Stomach smooth muscle (tissue), 2 donors: Measurements from ENCODE around the gene FCN3.

Experiments
- H3K27ac ChIP-seq: one replicate; pipeline ENCODE4 v1.7.0; 2013; ENCODE audit warnings: mild to moderate bottlenecking, low read length, inconsistent platforms
- H3K27me3 ChIP-seq, 2 donors: one replicate each; pipeline ENCODE4 v1.7.0; 2013; ENCODE audit warnings: low read length in 2 of 2; ENCODE audit not compliant: insufficient read depth in 2 of 2, control insufficient read depth in 1 of 2
- H3K36me3 ChIP-seq, 2 donors: one replicate each; pipeline ENCODE4 v1.7.0; 2013; ENCODE audit warnings: low read length in 2 of 2; ENCODE audit not compliant: control insufficient read depth in 2 of 2, insufficient read depth in 2 of 2
- H3K4me1 ChIP-seq: one replicate; pipeline ENCODE4 v1.7.0; 2013; ENCODE audit warnings: low read length; ENCODE audit not compliant: control insufficient read depth, insufficient read depth
- H3K4me3 ChIP-seq, 2 donors: one replicate each; pipeline ENCODE4 v1.7.0; 2013; ENCODE audit warnings: low read length in 2 of 2
- H3K9ac ChIP-seq, 2 donors: one replicate each; pipeline ENCODE4 v1.7.0; 2013; ENCODE audit warnings: low read length in 2 of 2, mild to moderate bottlenecking in 1 of 2
- H3K9me3 ChIP-seq, 2 donors: one replicate each; pipeline ENCODE4 v1.7.0; 2013; ENCODE audit warnings: low read length in 2 of 2; ENCODE audit not compliant: control insufficient read depth in 2 of 2
- donor health status: healthy.
- donor health status: Pancreatic carcinoma.

FCN3 gene

DNA sequence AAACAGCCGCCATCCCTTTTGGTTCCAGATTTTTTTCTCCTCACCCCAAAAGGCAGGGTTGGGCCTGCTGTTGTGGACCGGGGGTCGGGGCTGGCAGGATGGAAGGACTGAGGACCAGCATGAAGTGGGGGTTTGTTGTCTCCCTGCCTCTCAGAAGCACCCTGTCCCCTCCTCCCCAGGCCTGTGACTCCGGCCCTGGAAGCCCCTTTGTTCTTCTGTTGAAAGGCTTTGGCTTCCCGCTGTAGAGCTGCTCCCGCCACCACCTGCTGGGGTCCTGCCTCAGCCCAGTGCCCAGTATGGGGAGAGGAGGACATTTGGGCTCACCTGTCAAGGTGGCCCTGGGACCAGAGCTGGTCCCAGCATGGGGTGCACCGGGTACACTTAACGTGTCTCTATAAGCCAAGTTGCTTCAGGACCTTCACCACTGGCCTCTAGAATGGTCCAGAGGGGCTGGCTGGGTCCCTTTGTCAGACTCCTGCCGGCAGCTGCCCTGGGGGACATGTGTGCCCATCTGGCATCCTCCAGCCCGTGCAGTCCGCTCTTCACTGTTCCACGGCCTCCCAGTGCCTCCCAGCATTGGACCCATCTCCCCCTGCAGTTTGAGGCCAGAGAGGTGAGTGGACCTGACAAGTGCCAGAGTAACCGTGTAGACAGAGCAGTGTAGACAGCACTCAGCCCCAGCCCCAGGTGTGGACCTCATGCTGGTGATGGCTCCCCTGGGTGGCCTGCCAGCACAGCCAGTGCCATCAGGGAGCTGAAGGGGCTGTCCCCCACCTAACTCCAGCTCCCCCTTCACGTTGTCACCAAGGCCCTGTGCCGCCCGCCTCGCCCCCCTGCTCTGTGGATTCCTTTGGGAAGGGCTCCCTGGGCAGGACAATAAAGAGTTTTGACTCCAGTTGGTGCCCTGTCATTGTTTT is 38.9 kb downstream of the FCN3 start:
- Histone ChIP-seq H3K9ac (no peak overlapping the region), H3K36me3 (peaks cover 44 to 51% of the 10 kb centered on the region in 2 donors), H3K4me1 (no peaks in the 10 kb centered on the region), H3K4me3 (no peak overlapping the region), H3K27ac (no peak overlapping the region), H3K9me3 (no peaks in the 10 kb centered on the region), H3K27me3 (no peaks in the 10 kb centered on the region)

DNA sequence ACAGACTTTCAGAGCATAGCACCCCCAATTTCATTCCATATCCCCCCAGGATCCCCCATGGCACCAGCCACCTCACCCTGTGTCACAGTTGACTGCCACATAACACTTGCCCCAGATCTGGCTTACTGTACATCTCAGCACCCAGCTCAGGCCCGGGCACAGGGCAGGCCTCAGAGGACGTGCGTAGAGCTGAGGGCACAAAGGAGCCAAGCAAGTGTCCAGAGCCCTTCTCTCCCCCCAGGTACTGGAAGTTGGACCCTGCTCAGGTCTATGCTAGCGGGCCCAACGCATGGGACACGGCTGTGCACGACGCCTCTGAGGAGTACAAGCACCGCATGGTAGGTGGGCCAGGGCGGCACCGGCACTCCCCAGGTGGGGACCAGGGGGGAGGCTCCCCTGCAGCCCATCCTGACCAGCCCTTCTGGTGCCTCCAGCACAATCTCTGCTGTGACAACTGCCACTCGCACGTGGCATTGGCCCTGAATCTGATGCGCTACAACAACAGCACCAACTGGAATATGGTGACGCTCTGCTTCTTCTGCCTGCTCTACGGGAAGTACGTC is 40.8 kb downstream of the FCN3 start:
- no peaks in the 10 kb centered on the region for H3K27me3 ChIP-seq
- H3K27ac ChIP-seq, result no peak overlapping the region
- H3K4me3 ChIP-seq, result no peak overlapping the region
- H3K4me1 ChIP-seq, result no peaks in the 10 kb centered on the region
- H3K36me3 ChIP-seq, result peaks cover 49 to 53% of the 10 kb centered on the region in 2 donors
- no peaks in the 10 kb centered on the region for H3K9me3 ChIP-seq
- H3K9ac ChIP-seq, result no peak overlapping the region

DNA sequence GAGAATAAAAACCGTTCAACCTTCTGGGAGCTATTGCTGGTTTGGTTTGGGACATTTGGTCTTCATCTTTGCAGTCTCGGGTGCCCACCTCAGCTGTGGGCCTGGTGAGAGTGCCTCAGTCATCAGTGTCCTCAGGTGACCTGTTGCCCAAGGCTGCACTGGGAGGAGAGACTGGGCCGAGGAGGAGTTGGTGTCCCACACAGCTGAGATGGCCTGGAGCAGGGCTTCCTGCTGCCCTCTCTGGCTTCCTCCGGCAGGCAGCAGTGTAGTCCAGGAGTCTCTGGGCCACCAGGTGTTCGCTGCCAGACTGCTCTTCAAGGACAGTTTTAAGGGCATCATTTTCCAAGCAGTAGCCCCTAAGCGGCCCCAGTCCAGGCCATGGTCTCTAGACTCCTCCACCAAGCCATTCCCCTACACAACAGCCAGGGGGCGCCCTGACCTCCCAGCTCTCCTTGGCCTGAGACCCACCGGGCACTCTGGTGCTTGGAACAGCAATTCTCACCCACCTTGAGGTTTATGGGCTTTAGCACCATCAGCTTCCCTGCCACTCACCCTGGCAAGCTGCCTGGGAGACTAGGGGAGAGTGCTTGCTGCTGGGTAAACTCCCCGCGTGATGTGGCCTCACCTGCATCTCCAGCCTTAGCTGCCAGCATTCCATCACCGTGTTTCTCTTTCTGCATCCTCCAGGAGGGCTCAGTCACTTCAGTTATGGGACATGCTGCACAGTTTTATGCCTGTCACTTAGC is 41.9 kb downstream of the FCN3 start:
- peak overlapping the region in 1 of 2 donors; percentile 21 for H3K9ac ChIP-seq
- no peaks in the 10 kb centered on the region for H3K27me3 ChIP-seq
- peaks cover 2% of the 10 kb centered on the region for H3K4me1 ChIP-seq
- peaks cover 49 to 58% of the 10 kb centered on the region in 2 donors for H3K36me3 ChIP-seq
- H3K9me3 ChIP-seq, result no peaks in the 10 kb centered on the region
- H3K4me3 ChIP-seq, result no peak overlapping the region
- no peak overlapping the region for H3K27ac ChIP-seq

DNA sequence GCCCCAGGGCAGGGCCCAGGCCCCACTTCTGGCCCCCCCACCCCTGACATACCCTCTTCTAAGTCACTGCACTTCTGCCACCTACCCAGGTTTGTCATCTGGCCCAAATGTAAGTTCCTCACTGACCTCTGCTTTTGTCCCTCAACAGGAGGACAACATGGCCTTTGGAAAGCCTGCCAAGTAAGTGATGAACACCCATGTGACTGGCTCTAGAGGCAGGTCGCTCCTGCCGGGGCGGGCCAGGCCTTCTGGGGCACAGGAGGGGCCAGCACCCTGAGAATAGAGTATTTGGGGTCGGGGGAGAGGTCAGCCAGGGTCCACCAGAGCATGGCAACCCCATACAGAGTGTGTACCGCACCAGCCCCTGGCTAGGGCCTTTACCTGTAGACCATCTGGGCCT is 42.7 kb downstream of the FCN3 start:
- Histone ChIP-seq H3K36me3 (peaks cover 50 to 61% of the 10 kb centered on the region in 2 donors), H3K27me3 (no peaks in the 10 kb centered on the region), H3K9ac (no peak overlapping the region), H3K4me3 (no peak overlapping the region), H3K9me3 (no peaks in the 10 kb centered on the region), H3K27ac (no peak overlapping the region), H3K4me1 (peaks cover 2% of the 10 kb centered on the region)

DNA sequence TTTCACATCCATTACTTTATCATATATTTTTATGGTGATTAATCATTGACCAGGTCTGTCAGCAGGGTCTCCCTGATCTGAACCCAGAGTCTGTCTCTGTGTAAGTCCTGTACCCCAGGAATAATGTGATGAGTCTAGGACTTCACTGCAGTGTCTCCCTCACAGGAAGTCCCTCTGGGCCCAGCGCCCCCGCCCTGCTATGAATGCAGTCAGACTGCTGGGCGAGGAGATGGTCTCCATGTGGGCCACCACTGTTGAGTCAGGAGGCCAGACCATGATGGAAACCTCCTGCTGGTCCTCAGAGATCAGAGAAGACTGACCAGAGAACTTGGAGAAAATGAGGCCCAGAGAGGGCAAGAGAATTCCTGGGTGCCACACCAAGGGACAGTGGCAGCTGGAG is 43.2 kb downstream of the FCN3 start:
- Histone ChIP-seq H3K27me3 (no peaks in the 10 kb centered on the region), H3K9me3 (no peaks in the 10 kb centered on the region), H3K27ac (no peak overlapping the region), H3K36me3 (peaks cover 48 to 61% of the 10 kb centered on the region in 2 donors), H3K9ac (no peak overlapping the region), H3K4me3 (no peak overlapping the region), H3K4me1 (peaks cover 4% of the 10 kb centered on the region)

DNA sequence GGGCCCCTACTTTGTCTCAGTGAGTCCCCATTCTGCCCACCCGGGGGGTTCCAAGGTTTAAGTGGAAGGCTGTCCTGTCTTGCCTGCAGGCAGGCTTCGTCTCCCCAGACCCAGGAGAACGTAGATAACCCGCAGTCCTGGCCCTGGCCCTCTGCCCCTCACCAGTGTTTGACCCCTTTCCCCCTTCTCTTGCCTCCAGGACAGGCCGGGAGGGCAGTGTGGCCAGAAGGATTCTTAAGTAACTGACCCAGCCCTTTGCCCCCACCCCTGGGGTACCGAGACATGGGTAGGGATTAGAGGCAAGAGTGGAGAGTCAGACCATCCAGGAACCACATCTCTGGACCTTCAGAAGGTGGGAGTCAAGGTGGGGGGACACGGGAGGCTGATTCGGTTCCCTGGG is 43.8 kb downstream of the FCN3 start:
- Histone ChIP-seq H3K9me3 (no peaks in the 10 kb centered on the region), H3K36me3 (peaks cover 45 to 57% of the 10 kb centered on the region in 2 donors), H3K9ac (no peak overlapping the region), H3K4me1 (peaks cover 7% of the 10 kb centered on the region), H3K4me3 (no peak overlapping the region), H3K27me3 (no peaks in the 10 kb centered on the region), H3K27ac (no peak overlapping the region)

DNA sequence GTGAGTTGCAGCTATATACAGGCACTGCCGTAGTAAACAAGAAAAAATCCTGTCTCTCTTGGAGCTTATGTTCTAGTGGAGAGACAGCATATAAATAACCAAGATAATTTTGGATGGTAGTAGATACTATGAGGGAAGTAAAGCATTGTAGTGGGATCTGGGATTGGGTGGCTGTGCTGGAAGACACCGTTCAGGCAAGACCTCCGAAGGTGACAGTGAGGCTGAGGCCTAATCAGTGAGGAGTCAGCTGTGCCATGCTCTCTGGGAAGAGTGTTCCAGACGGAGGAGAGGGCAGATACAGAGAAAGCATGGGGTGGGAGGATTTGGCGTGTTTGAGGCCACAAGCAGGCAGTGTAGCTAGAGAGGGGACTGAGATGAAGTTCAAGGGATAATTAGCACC is 46.7 kb downstream of the FCN3 start:
- Histone ChIP-seq H3K27ac (no peak overlapping the region), H3K4me3 (no peak overlapping the region), H3K4me1 (peaks cover 15% of the 10 kb centered on the region), H3K9me3 (no peaks in the 10 kb centered on the region), H3K36me3 (peaks cover 31 to 44% of the 10 kb centered on the region in 2 donors), H3K9ac (no peak overlapping the region), H3K27me3 (no peaks in the 10 kb centered on the region)

DNA sequence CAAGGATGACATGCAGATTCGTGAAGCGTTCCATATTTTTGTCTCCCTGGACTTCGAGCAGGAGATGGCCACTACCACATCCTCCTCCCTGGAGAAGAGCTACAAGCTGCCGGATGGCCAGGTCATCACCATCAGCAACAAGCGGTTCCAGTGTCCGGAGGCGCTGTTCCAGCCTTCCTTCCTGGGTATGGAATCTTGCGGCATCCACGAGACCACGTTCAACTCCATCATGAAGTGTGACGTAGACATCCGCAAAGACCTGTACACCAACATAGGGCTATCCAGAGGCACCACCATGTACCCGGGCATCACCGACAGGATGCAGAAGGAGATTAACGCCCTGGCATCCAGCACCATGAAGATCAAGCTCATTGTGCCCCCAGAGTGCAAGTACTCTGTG is 49.3 kb downstream of the FCN3 start:
- H3K4me3 ChIP-seq, result no peak overlapping the region
- H3K9me3 ChIP-seq, result no peaks in the 10 kb centered on the region
- peaks cover 29% of the 10 kb centered on the region for H3K4me1 ChIP-seq
- peaks cover 0 to 2% of the 10 kb centered on the region in 2 donors for H3K27me3 ChIP-seq
- peaks cover 19 to 31% of the 10 kb centered on the region in 2 donors for H3K36me3 ChIP-seq
- H3K9ac ChIP-seq, result no peak overlapping the region
- no peak overlapping the region for H3K27ac ChIP-seq

DNA sequence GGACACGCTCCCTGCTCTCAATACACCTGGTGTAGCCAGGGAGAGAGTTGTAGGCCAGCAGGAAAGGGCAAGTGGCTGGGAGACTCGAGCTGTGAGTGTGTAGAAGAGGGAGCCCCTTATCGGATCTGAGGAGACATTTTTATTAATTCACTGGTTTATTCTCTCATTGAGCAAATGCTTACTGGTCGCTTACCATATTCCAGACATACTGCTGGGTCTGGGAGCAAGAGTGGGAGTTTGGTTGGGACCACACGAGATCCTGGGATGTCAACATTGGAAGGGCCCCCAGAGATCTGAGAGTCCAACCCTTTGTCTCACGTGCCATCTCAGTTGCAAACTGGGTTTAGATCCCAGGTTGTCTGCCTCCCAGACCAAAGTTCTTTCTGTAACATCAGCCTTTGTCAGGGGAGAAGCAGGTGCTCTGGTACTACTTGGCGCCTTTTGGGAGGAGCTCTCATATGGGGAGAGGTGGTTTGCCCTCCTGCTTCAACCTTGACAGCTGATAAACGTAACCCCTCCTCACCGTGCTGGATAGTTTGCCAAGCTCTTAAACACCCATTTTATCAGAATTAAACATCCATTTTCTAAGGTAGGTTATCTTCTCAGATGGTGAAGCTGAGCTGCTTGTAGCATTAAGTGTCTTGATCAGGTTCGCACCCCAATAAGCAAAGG is 51.9 kb downstream of the FCN3 start:
- H3K4me1 ChIP-seq, result peaks cover 27% of the 10 kb centered on the region
- H3K27me3 ChIP-seq, result peaks cover 4 to 8% of the 10 kb centered on the region in 2 donors
- peak overlapping the region; percentile 78 to 98 for H3K9ac ChIP-seq
- H3K27ac ChIP-seq, result peak overlapping the region; percentile 88
- H3K36me3 ChIP-seq, result peaks cover 16 to 21% of the 10 kb centered on the region in 2 donors
- peak overlapping the region; percentile 77 to 99 for H3K4me3 ChIP-seq
- no peaks in the 10 kb centered on the region for H3K9me3 ChIP-seq

DNA sequence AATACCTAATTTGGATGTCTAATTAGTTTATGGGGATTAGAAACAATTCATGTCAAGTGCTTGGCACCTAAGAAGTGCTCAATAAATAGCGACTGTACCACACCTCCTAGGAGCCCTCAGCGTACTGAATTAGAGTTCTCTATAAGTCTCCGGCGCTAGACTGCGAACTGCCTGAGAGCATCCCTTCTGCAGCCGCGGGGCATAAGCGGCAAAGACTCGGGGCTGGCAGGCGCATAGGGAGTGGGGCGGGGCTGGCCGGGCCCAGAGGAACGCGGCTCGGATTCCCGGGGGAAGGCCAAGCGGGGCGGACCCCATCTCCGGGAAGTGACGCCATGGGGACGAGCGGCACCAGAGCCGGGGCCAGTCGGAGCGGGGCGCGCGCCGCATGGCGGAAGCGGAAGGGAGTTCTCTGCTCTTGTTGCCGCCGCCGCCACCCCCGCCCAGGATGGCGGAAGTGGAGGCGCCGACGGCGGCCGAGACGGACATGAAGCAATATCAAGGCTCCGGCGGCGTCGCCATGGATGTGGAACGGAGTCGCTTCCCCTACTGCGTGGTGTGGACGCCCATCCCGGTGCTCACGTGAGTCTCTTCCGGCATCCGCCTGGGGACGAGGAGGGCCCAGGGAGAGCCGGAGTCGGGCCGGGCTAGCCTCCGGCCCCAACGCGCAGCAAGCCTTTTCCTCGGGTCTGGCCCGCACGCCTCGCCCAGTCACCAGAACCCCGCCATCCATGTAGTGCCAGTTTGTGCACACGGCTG is 52.6 kb downstream of the FCN3 start, which contains the start of gene TMEM222:
Gene TMEM222, plus strand, starts transcription at position 351 of the 756 bp plus-strand sequence. Its CDS starts 35 bp downstream, at position 386.
- Histone ChIP-seq H3K27me3 (peaks cover 4 to 8% of the 10 kb centered on the region in 2 donors), H3K4me3 (peak within 1 kb of the TSS; percentile 77 to 99), H3K9me3 (no peaks in the 10 kb centered on the region), H3K4me1 (peaks cover 27% of the 10 kb centered on the region), H3K27ac (peak within 1 kb of the TSS; percentile 88), H3K9ac (peak within 1 kb of the TSS; percentile 78 to 98), H3K36me3 (peaks cover 15 to 20% of the 10 kb centered on the region in 2 donors)
